ENCODE data around the gene STAT3.
"Not testable (repeated sequence)": the region's sequence is repeated elsewhere in the genome, so short reads cannot be mapped to it uniquely, and the experiment has no call there.

GRCh38 chr17:42297775-42298174 lies 90.5 kb downstream of the STAT3 start:
- not testable (repeated sequence) for TF ChIP-seq CTCF (IDR thresholded peaks at IDR 0.05; ENCODE audit: extremely low read depth in 1 of 2, insufficient read depth in 1 of 2, low read depth in 1 of 2, low read length in 2 of 2); POLR2A (IDR thresholded peaks at IDR 0.05; ENCODE audit: low read depth, low read length); POLR2AphosphoS5 (IDR thresholded peaks at IDR 0.05; ENCODE audit: insufficient read depth, low read depth, low read length)
